K562 (cell line): ENCODE results near the gene ADORA1. TPM values are rescaled to one million over a fixed set of nuclear protein-coding genes. Genes with fewer than 3 reads are reported as not detected.

ENCODE experiments used
- ATAC-seq: fragments of 200-7000 bp; cut with Tn5 transposase; 3 replicates; pipeline ENCODE4 v1.9.1; 2020; ENCODE audit warnings: moderate library complexity
- BruUV-seq: library from RNA; stranded (reverse); fragments of 400-500 nt; replicated peaks from 2 replicates; lab custom pipeline; 2021; lab: Mats Ljungman, UMichigan
- CTCF ChIA-PET: fragments of 300-600 bp; formaldehyde crosslinking; extraction: SDS; loops from one replicate; lab custom pipeline; 2021; ENCODE audit warnings: low intra/inter-chr PET ratio; lab: Yijun Ruan, JAX
- POLR2A ChIA-PET: fragments of 300-600, 350-650 bp; sonication (Branson Sonifier 250); formaldehyde crosslinking; extraction: SDS; loops from one replicate; lab custom pipeline; 2021; ENCODE audit warnings: antibody characterized with exemption, inconsistent platforms; lab: Yijun Ruan, JAX
- DNase-seq, 4 experiments: peaks; one replicate each; pipeline versions ENCODE4 v3.0.0 to v3.0.0-alpha.2; 2011 to 2018; ENCODE audit warnings: low spot score in 3 of 4, mixed read lengths in 3 of 4; ENCODE audit errors: extremely low read depth in 1 of 4
- FAIRE-seq: peaks from 2 replicates; lab custom pipeline; 2011; peaks lifted over from hg19 to GRCh38; lab: Jason Lieb, UNC
- H2AFZ ChIP-seq: 2 replicates; pipeline ENCODE4 v1.6.0; 2011; ENCODE audit warnings: low read depth, low read length, control low read depth, inconsistent platforms
- H3K27ac ChIP-seq: fragments of 200-600 bp; 3 replicates; pipeline ENCODE4 v1.8.0; 2011; ENCODE audit warnings: low read depth, mild to moderate bottlenecking, control low read depth, inconsistent platforms, low read length, moderate library complexity, mixed read lengths; ENCODE audit errors: extremely low read depth
- H3K27me3 ChIP-seq, 2 experiments: fragments of 300-600 bp in 1 of 2; 2 replicates in 1 of 2; 3 replicates in 1 of 2; pipeline versions ENCODE4 v1.6.0 to v1.8.0; 2011; ENCODE audit warnings: inconsistent platforms in 2 of 2, low read length in 2 of 2, mild to moderate bottlenecking in 1 of 2, mixed read lengths in 1 of 2, moderate library complexity in 1 of 2; ENCODE audit not compliant: control insufficient read depth in 2 of 2, insufficient read depth in 2 of 2
- H3K36me3 ChIP-seq: fragments of 300-600 bp; 3 replicates; pipeline ENCODE4 v1.8.0; 2011; ENCODE audit warnings: mild to moderate bottlenecking, low read length, inconsistent platforms; ENCODE audit not compliant: control insufficient read depth, insufficient read depth
- H3K4me1 ChIP-seq, 2 experiments: fragments of 200-600 bp in 1 of 2; replicated peaks in 1 of 2; 2 replicates in 1 of 2; 3 replicates in 1 of 2; pipeline versions ENCODE4 v1.5.1 to v1.8.0; 2011; ENCODE audit warnings: inconsistent platforms in 2 of 2, low read length in 2 of 2, mild to moderate bottlenecking in 1 of 2, mixed read lengths in 1 of 2, moderate library complexity in 1 of 2; ENCODE audit not compliant: control insufficient read depth in 2 of 2, insufficient read depth in 2 of 2
- H3K4me2 ChIP-seq: 2 replicates; pipeline ENCODE4 v1.6.1; 2011; ENCODE audit warnings: low read length, control low read depth, inconsistent platforms, mixed read lengths; ENCODE audit not compliant: insufficient read depth
- H3K4me3 ChIP-seq: fragments of 200-600 bp; sonication (generic), shearing (Covaris generic); 2 replicates; pipeline ENCODE4 v1.5.1; 2016; ENCODE audit warnings: control low read depth, inconsistent platforms
- H3K79me2 ChIP-seq: fragments of 200-600 bp; 3 replicates; pipeline ENCODE4 v1.8.0; 2011; ENCODE audit warnings: low read length, inconsistent platforms; ENCODE audit not compliant: control insufficient read depth, insufficient read depth
- H3K9ac ChIP-seq, 2 experiments: 2 replicates each; pipeline versions ENCODE4 v1.6.0 to v1.6.1; 2011; ENCODE audit warnings: low read depth in 2 of 2, low read length in 2 of 2, control low read depth in 1 of 2, inconsistent platforms in 1 of 2, mild to moderate bottlenecking in 1 of 2, mixed read lengths in 1 of 2; ENCODE audit not compliant: insufficient read depth in 1 of 2
- H3K9me1 ChIP-seq: one replicate; pipeline ENCODE4 v1.6.0; 2011; ENCODE audit warnings: inconsistent platforms, mild to moderate bottlenecking, low read length, moderate library complexity; ENCODE audit not compliant: control insufficient read depth, insufficient read depth
- H3K9me3 ChIP-seq: replicated peaks from 2 replicates; pipeline ENCODE4 v1.5.1; 2011; ENCODE audit warnings: low read depth, low read length, inconsistent platforms; ENCODE audit not compliant: control insufficient read depth, insufficient read depth
- H4K20me1 ChIP-seq: replicated peaks from 2 replicates; pipeline ENCODE4 v1.6.1; 2011; ENCODE audit warnings: low read length, inconsistent platforms, mixed read lengths; ENCODE audit not compliant: control insufficient read depth, insufficient read depth
- BCOR ChIP-seq: fragments of 450-650 bp; IDR thresholded peaks from 2 replicates; pipeline ENCODE4 v1.6.1; 2016
- CXXC5 ChIP-seq: fragments of 250-450 bp; sonication (Bioruptor Pico); IDR thresholded peaks from 2 replicates; pipeline ENCODE4 v1.8.0; 2022; ENCODE audit warnings: inconsistent platforms, mild to moderate bottlenecking, moderate library complexity
- EGR1 ChIP-seq: fragments of 450-650 bp; conservative IDR thresholded peaks from 2 replicates; pipeline ENCODE4 v1.6.1; 2017; ENCODE audit warnings: mild to moderate bottlenecking
- KLF10 ChIP-seq: fragments of 250-450 bp; sonication (Bioruptor Pico); IDR thresholded peaks from 2 replicates; pipeline ENCODE4 v1.6.1; 2021; ENCODE audit warnings: matching md5 sums
- MEIS2 ChIP-seq: fragments of 450-650 bp; IDR thresholded peaks from 2 replicates; pipeline ENCODE4 v1.6.1; 2014; ENCODE audit warnings: mild to moderate bottlenecking; ENCODE audit not compliant: partially characterized antibody
- RBM25 ChIP-seq: fragments of 200-400 bp; formaldehyde crosslinking; IDR thresholded peaks from 2 replicates; pipeline ENCODE4 v1.6.1; 2018; ENCODE audit warnings: low read length, low read depth, moderate library complexity; ENCODE audit not compliant: severe bottlenecking
- SMARCB1 ChIP-seq: IDR thresholded peaks from 2 replicates; pipeline ENCODE4 v1.6.1; 2011; ENCODE audit warnings: improper control_type of control experiment, low read depth; ENCODE audit not compliant: insufficient read length
- SPI1 ChIP-seq: IDR thresholded peaks from 2 replicates; pipeline ENCODE4 v1.6.1; 2011; ENCODE audit warnings: low read depth, low read length, control low read depth, borderline replicate concordance
- ZKSCAN1 ChIP-seq: fragments of 150-350 bp; IDR thresholded peaks from 2 replicates; pipeline ENCODE4 v1.6.1; 2016; ENCODE audit warnings: low read depth, low read length
- WGBS: fragments of 100-300 bp; shearing (Covaris generic); methylation state at CpG from one replicate; pipeline ENCODE4 v1.1.6; 2016; ENCODE audit warnings: low coverage, mixed read lengths; ENCODE audit not compliant: insufficient coverage; ENCODE audit errors: missing lambda C conversion rate; 5-methylcytosine and 5-hydroxymethylcytosine counted together
- in situ Hi-C: fragments of 300-500 bp; cut with MboI; formaldehyde crosslinking; loops from 4 replicates; pipeline ENCODE4 v1.15.0; 2018; ENCODE audit warnings: inconsistent platforms, mixed read lengths
- intact Hi-C: fragments of 100-400 bp; cut with micrococcal nuclease; formaldehyde crosslinking; loops from 2 replicates; pipeline ENCODE4 v1.14.2; 2022
- polyA plus RNA-seq, 8 experiments: library from polyadenylated mRNA; depleted of rRNA in 4 of 8; stranded (reverse) in 5 of 8; unstranded in 3 of 8; fragments of >200 nt; fragmentation: Nextera tagmentation in 2 of 8; fragmentation: Illumina TruSeq in 1 of 8; extraction: Ambion mirVana in 2 of 8; extraction: Trizol in 1 of 8; gene quantifications; 2 replicates each; pipeline versions ENCODE4 v1.2.1 to v1.2.3, GENCODE V29; 2011 to 2014; ENCODE audit warnings: inconsistent platforms in 1 of 8, missing spikeins in 1 of 8
- total RNA-seq, 7 experiments: library from RNA; depleted of rRNA in 6 of 7; stranded (reverse); fragments of >200 nt in 6 of 7; fragmentation: Illumina TruSeq in 2 of 7; extraction: Trizol in 2 of 7; gene quantifications; 2 replicates each; pipeline versions ENCODE4 v1.2.1 to v1.2.3, GENCODE V29; 2011 to 2021; ENCODE audit warnings: low replicate concordance in 1 of 7
- TF ChIP-seq, protein P1 (sequence below): sonication (generic); formaldehyde crosslinking; IDR thresholded peaks from 2 replicates; pipeline ENCODE4 v1.8.0; 2022; ENCODE audit warnings: mild to moderate bottlenecking, missing genetic modification reagents, borderline replicate concordance
- TF ChIP-seq, protein P2 (sequence below): fragments of 450-650 bp; formaldehyde crosslinking; conservative IDR thresholded peaks from 2 replicates; pipeline ENCODE4 v1.4.0; 2022; ENCODE audit warnings: mild to moderate bottlenecking, missing genetic modification characterization
- TF ChIP-seq, protein P3 (sequence below): fragments of 450-650 bp; formaldehyde crosslinking; IDR thresholded peaks from 2 replicates; pipeline ENCODE4 v1.4.0; 2020; ENCODE audit warnings: mild to moderate bottlenecking, moderate library complexity

ADORA1 gene
- total and polyA plus RNA-seq, 9 of the 15 experiments (the other 6 are each of a cell fraction or from before 2014, with no cell fraction given): not detected

DNA sequence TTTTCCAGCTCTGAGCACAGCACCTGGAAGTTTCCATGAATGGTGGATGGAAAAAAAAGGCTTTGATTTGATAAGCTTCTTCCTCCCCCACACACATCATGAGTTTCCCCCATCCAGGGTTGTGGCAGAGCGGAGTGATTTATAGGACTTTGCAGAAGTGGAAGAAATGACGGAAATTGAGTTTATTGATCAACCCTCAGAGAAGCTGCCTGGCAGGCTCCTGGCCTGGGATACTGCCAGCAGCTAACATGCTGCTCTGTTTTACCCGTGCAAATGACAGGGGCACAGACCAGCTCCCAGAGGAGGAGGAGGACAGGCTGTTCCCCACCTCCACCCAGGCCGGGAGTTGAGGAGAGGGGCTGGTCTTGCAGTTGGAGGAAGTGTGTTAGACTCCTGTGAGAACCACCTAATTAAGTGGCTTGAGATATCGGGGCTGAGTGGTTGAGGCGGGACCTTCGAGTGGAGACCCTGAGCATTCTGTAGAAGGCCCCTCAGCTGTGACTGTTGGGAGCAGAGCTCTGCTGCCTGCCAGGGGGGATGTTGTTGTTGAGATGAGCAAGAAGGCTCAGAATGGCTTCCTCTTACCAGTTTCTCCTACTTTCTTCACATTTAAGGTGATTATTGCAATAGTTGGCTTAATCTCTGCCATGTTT is 21.8 kb downstream of the ADORA1 start (continued):
- TF ChIP-seq KLF10 (no peak), ZKSCAN1 (no peak), SMARCB1 (no peak), MEIS2 (peak; percentile 43)
- TF ChIP-seq, protein P1, sequence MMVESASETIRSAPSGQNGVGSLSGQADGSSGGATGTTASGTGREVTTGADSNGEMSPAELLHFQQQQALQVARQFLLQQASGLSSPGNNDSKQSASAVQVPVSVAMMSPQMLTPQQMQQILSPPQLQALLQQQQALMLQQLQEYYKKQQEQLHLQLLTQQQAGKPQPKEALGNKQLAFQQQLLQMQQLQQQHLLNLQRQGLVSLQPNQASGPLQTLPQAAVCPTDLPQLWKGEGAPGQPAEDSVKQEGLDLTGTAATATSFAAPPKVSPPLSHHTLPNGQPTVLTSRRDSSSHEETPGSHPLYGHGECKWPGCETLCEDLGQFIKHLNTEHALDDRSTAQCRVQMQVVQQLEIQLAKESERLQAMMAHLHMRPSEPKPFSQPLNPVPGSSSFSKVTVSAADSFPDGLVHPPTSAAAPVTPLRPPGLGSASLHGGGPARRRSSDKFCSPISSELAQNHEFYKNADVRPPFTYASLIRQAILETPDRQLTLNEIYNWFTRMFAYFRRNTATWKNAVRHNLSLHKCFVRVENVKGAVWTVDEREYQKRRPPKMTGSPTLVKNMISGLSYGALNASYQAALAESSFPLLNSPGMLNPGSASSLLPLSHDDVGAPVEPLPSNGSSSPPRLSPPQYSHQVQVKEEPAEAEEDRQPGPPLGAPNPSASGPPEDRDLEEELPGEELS (CRISPR knock-in tag): no peak

DNA sequence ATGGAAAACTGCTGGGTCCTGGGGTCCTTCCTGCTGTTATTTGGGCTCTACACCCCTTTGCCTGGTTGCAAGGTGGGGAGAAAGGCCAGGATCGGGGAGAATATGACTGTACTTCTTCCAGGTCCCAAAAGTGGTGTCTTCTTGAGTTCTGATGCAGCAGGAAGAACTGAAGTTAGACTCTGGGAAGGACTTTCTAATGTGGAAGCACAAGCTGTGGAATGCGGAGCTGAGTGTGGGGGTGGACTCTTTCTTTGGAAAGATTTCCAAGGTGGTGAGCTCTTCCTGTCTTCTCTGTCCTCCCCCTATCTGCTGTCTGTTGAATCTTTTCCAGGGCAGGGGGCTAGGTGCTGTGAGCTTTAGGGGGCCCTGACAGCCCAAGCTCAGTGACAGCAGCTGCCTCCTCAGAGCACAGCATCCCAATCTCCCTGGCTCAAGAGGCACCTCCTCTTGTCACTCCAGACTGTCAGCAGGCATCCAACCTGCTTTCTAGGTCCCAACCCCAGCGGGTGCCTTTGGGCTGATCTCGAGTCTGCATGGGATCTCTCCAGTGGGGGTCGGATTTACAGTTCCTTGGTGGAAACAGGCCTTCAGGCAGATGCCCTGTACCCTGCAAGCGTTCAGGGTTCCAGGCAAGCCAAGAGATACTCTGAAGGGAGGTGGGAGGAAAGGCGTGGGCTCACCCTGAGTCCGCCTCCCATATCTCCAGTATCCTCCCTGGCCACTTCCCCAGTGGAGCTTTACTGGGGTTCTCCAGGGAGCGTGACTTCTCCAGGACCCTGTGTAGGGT is 23.2 kb downstream of the ADORA1 start:
- TF ChIP-seq CXXC5 (CRISPR knock-in tag) (no peak), RBM25 (peak; percentile 28), EGR1 (0 out of 2 replicates have a peak, but pooled peaks have one; percentile 24), SPI1 (0 out of 2 replicates have a peak, but pooled peaks have one; percentile 9), BCOR (peak; percentile 59)
- TF ChIP-seq, protein P2, sequence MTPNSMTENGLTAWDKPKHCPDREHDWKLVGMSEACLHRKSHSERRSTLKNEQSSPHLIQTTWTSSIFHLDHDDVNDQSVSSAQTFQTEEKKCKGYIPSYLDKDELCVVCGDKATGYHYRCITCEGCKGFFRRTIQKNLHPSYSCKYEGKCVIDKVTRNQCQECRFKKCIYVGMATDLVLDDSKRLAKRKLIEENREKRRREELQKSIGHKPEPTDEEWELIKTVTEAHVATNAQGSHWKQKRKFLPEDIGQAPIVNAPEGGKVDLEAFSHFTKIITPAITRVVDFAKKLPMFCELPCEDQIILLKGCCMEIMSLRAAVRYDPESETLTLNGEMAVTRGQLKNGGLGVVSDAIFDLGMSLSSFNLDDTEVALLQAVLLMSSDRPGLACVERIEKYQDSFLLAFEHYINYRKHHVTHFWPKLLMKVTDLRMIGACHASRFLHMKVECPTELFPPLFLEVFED (CRISPR knock-in tag): no peak
- TF ChIP-seq, protein P3, sequence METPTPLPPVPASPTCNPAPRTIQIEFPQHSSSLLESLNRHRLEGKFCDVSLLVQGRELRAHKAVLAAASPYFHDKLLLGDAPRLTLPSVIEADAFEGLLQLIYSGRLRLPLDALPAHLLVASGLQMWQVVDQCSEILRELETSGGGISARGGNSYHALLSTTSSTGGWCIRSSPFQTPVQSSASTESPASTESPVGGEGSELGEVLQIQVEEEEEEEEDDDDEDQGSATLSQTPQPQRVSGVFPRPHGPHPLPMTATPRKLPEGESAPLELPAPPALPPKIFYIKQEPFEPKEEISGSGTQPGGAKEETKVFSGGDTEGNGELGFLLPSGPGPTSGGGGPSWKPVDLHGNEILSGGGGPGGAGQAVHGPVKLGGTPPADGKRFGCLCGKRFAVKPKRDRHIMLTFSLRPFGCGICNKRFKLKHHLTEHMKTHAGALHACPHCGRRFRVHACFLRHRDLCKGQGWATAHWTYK (CRISPR knock-in tag): 0 out of 2 replicates have a peak, but pooled peaks have one; percentile 29
- FAIRE-seq: no peak

More for the DNA sequence above, 23.2 kb downstream of the ADORA1 start:
- in situ Hi-C loops: no loop called here
- H3K27ac ChIP-seq: no peak overlapping the region
- ChIA-PET CTCF (no interaction called here), POLR2A (interaction anchor here (0.6 to 0.8 kb wide), 3 partner anchors 9 to 129 kb away, joined by 3 to 4 read pairs (median 3); no protein-coding TSS in a partner anchor)
- no peaks in the 10 kb centered on the region for H3K36me3 ChIP-seq
- no peak for DNase-seq
- intact Hi-C loops: no loop called here
- H3K4me1 ChIP-seq: no peaks in the 10 kb centered on the region; a peak in 2 of 5 replicates
- 0% methylated on average over 8 of the region's 9 CpGs for WGBS
- BruUV-seq: no TSS peak
- peaks cover 15% of the 10 kb centered on the region for H4K20me1 ChIP-seq
- H3K9me1 ChIP-seq: no peaks in the 10 kb centered on the region
- peak overlapping the region in 1 of 2 experiments; percentile 50; a peak in 1 of 4 replicates for H3K9ac ChIP-seq
- H3K27me3 ChIP-seq: peaks cover 36 to 85% of the 10 kb centered on the region in 2 experiments
- peak; percentile 33 for ATAC-seq
- H2AFZ ChIP-seq: no peak overlapping the region
- peak overlapping the region; percentile 21; the same call in 1 of the 2 replicates for H3K4me2 ChIP-seq
- no peaks in the 10 kb centered on the region for H3K79me2 ChIP-seq
- no peaks in the 10 kb centered on the region for H3K9me3 ChIP-seq
- H3K4me3 ChIP-seq: no peak overlapping the region
